ENCODE results near the gene BAIAP2L1. TPM values are rescaled to one million over a fixed set of nuclear protein-coding genes. Genes with fewer than 3 reads are reported as not detected.

The BAIAP2L1 gene
- total RNA-seq, 8 experiments from 2014 or later, result 0.66 to 2.5 (median 1.4) TPM

DNA sequence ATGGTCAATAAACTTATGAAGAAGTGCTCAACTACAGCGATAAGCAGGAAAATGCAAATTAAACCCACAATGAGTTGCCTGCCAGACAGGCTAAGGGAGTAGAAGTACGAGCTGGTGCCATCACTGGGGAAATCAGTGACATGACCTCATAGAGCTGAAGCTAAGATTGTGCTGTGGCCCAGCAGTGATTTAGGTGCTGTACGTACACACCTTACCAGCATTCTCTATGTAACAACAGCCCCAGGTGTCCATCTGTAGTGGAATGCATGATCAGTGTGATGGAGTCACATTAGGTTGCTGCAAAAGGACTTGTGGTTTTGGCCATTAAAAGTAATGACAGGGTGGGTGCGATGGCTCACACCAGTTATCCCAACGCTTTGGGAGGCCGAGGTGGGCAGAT, 143.2 kb downstream of the BAIAP2L1 start:
- in situ Hi-C loops (cut with MboI; ENCODE audit: low pct_unique_long_range_greater_than_20kb in 2 of 9, low sequenced_read_pairs in 9 of 9, unreplicated experiment in 9 of 9), result no loop called here
- Histone ChIP-seq H3K4me3 (no peak overlapping the region), H3K27ac (no peak overlapping the region), H3K4me1 (replicated peaks in 1 of 2) (peaks cover 7 to 8% of the 10 kb centered on the region in 2 donors)
- 64 to 100% (median 85%) methylated on average over 1 to 6 of the region's 6 CpGs; no CpG with 5 or more reads in 2 of the 10 experiments for WGBS, 10 experiments
- ATAC-seq (replicated peaks in 6 of 8), result no peak

DNA sequence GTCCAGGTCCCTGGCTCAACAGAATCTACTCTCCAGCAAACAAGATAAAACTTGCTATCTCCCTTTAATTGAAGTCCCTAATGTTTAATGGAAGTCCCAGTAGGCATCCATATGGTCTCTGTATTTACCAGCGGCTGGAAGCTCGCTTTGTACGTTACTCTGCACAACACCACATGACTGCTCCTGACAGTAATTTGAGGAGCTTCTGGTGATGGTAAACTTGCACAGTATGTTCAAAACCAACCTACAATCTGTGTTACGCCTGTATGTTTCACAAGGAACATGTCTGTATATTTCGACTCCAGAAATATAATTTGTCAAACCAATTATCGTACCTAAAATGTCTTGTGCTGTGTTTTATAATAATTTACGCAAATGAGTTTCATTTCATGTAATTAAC, 144.5 kb downstream of the BAIAP2L1 start:
- ATAC-seq (replicated peaks in 6 of 8), result no peak
- Histone ChIP-seq H3K27ac (no peak overlapping the region), H3K4me3 (no peak overlapping the region), H3K4me1 (replicated peaks in 1 of 2) (peaks cover 7 to 8% of the 10 kb centered on the region in 2 donors)
- 86 to 100% (median 94%) methylated on average over 2 to 7 of the region's 7 CpGs; no CpG with 5 or more reads in 1 of the 10 experiments for WGBS, 10 experiments
- in situ Hi-C loops (cut with MboI; ENCODE audit: low pct_unique_long_range_greater_than_20kb in 2 of 9, low sequenced_read_pairs in 9 of 9, unreplicated experiment in 9 of 9), result no loop called here

DNA sequence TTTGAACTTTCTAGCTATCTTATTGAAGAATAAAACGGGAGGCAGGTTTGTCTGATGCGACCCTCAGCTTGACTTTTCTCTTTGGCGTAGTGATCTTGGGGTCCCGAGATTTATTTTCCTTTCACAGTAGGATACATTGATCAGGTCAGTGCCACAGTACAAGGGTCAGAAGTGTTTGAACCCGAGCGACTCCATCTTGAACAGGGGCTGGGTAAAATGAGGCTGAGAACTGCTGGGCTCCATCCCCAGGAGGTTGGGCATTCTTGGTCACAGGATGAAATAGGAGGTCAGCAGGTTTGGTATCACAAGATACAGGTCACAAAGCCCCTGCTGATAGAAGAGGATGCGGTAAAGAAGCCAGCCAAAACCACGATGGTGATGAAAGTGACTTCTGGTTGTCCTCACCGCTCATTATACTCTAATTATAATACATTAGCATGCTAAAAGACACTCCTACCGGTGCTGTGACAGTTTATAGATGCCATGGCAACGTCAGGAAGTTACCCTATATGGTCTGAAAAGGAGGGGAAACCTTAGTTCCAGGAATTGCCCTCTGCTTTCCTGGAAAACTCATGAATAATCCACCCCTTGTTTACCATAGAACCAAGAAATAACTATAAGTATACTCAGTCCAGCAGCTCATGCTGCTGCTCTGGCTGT, 145.8 kb downstream of the BAIAP2L1 start:
- H3K4me3 ChIP-seq, result no peak overlapping the region
- WGBS, 10 experiments, result 47 to 93% (median 73%) methylated on average over 2 to 8 of the region's 11 CpGs
- peak in 2 of 8 experiments; percentile 6 to 16 for ATAC-seq (replicated peaks in 6 of 8)
- peaks cover 14 to 15% of the 10 kb centered on the region in 2 donors for H3K4me1 ChIP-seq (replicated peaks in 1 of 2)
- no peak overlapping the region for H3K27ac ChIP-seq
- in situ Hi-C loops (cut with MboI; ENCODE audit: low pct_unique_long_range_greater_than_20kb in 2 of 9, low sequenced_read_pairs in 9 of 9, unreplicated experiment in 9 of 9), result no loop called here

DNA sequence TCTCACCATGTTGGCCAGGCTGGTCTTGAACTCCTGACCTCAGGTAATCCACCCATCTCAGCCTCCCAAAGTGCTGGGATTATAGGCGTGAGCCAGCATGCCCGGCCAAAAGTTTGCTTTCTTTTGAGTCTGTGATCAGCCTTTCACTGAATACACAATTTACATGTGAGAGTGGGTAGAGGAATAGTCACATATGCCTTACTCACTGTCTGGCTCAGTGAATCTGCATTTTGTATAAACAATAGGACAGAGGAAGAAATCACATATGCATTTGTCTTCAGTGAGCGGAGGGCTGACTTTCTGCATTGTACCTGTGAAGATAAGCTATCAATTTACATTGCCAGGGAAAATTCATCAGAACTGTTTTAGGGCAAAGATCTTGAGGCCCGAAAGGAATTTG, 146.4 kb downstream of the BAIAP2L1 start:
- peak in 2 of 8 experiments; percentile 10 to 15 for ATAC-seq (replicated peaks in 6 of 8)
- H3K4me1 ChIP-seq (replicated peaks in 1 of 2), result peaks cover 14 to 15% of the 10 kb centered on the region in 2 donors
- in situ Hi-C loops (cut with MboI; ENCODE audit: low pct_unique_long_range_greater_than_20kb in 2 of 9, low sequenced_read_pairs in 9 of 9, unreplicated experiment in 9 of 9), result no loop called here
- no peak overlapping the region for H3K27ac ChIP-seq
- no peak overlapping the region for H3K4me3 ChIP-seq
- WGBS, 10 experiments, result 43 to 100% (median 70%) methylated on average over 1 to 3 of the region's 4 CpGs; no CpG with 5 or more reads in 1 of the 10 experiments

DNA sequence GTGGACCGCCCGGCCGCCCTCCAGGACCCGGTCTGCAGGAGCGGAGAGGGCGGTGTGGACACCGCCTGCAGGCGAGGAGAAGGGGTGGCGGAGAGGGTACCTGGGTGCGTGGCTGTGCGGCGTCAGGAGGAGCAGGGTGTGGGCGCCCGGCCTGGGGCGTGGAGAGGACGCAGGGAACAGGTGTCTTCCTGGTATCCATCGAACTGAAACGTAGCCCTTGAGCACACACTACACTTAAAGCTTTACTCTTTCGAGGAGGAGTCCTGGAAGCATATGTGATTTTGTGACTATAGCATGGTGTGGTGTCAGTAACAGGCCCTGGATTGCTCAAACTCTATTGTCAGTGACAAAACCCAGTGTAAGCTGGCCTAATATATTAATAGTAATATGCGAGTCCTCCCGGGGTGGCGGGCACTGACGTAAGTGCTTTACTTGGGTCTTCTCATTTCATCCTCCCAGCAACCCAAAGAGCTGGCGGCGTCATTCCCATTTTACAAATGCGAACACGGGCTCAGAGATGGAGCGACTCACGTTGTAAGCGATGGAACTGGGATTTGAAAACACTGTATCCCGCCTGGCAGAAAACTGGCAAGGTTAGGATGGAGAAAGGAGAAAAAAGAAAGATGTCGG, 148.3 kb downstream of the BAIAP2L1 start:
- Histone ChIP-seq H3K27ac (no peak overlapping the region), H3K4me1 (replicated peaks in 1 of 2) (peaks cover 14 to 15% of the 10 kb centered on the region in 2 donors), H3K4me3 (peak overlapping the region; percentile 78 to 93 (median 80))
- 0 to 50% (median 20%) methylated on average over 1 to 17 of the region's 32 CpGs for WGBS, 10 experiments
- in situ Hi-C loops (cut with MboI; ENCODE audit: low pct_unique_long_range_greater_than_20kb in 2 of 9, low sequenced_read_pairs in 9 of 9, unreplicated experiment in 9 of 9), result no loop called here
- ATAC-seq (replicated peaks in 6 of 8), result peak in 4 of 8 experiments; percentile 0 to 51 (median 16)

DNA sequence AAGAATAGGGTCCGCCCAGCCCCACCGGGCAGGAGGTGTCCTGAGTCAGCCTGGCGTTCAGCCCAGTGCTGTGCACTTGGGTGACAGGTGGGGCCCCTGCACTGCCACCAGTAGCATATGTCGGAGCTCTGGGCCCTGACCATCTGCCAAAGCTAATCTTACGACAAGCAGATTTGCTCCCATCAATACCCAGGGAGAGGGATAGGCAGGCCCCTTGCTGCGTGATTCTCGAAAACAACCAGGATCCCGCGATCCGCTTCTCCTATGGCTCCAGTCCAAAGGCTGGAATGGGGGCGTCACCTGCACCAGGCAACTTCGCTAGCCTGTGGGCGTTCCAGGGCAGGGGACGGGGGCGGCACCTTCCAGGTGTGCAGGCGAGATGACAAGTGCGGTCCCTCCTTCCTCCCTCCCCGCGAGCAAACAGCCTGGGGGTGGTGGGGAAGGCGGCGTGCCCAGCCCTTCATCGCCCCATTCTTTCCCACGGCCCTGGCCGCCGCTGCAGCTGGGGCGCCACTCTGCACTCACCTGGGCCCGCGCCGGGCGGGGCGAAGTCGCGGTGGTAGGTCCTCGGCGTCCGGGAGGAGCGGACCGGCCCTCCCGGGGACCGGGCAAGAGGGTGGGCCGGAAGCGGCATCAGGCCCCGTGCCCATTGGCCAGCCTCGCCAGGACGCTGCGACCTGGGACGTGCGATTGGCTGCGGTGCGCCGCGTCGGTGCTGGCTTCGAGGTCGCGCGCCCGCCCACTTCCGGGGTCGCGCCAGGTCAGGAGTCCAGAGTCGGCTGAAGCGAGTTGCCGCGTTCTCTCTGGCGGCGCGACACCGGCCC, 149.1 kb downstream of the BAIAP2L1 start, which contains the start of gene TECPR1:
Gene TECPR1, minus strand, starts transcription at position 632 of the 824 bp plus-strand sequence. CDS start 6,086 bp downstream, outside the sequence.
- Histone ChIP-seq H3K4me1 (replicated peaks in 1 of 2) (peaks cover 14 to 15% of the 10 kb centered on the region in 2 donors), H3K27ac (peak within 1 kb of the TSS; percentile 11 to 24), H3K4me3 (peak within 1 kb of the TSS; percentile 78 to 93 (median 80))
- WGBS, 10 experiments, result 0 to 5% (median 0%) methylated on average over 1 to 15 of the region's 69 CpGs; no CpG with 5 or more reads in 4 of the 10 experiments
- peak; percentile 95 to 100 (median 99) for ATAC-seq (replicated peaks in 6 of 8)
- in situ Hi-C loops (cut with MboI; ENCODE audit: low pct_unique_long_range_greater_than_20kb in 2 of 9, low sequenced_read_pairs in 9 of 9, unreplicated experiment in 9 of 9), result no loop called here

DNA sequence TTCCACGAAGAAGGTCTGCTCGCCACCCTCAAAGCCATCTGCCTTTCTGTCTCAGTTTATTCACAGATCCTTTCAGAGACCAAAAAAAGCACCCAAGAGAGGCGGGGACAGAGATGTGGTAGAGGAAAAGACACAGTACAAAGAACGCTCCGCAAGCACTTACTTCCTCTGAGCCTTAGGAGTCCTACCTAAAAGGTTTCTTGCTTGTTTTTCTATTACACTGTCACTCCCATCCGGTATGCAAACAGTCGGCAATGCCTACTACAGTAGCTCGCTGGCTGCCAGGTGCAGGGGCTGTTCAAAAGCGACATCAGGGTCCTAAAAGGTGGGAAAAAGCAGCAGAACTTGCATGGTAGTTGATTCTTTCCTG, 149.7 kb downstream of the BAIAP2L1 start:
- Histone ChIP-seq H3K27ac (no peak overlapping the region), H3K4me1 (replicated peaks in 1 of 2) (peaks cover 14 to 15% of the 10 kb centered on the region in 2 donors), H3K4me3 (peak overlapping the region; percentile 78 to 93 (median 80))
- ATAC-seq (replicated peaks in 6 of 8), result no peak
- in situ Hi-C loops (cut with MboI; ENCODE audit: low pct_unique_long_range_greater_than_20kb in 2 of 9, low sequenced_read_pairs in 9 of 9, unreplicated experiment in 9 of 9), result no loop called here
- WGBS, 10 experiments, result 2 to 80% (median 35%) methylated on average over 1 to 8 of the region's 9 CpGs; no CpG with 5 or more reads in 3 of the 10 experiments

DNA sequence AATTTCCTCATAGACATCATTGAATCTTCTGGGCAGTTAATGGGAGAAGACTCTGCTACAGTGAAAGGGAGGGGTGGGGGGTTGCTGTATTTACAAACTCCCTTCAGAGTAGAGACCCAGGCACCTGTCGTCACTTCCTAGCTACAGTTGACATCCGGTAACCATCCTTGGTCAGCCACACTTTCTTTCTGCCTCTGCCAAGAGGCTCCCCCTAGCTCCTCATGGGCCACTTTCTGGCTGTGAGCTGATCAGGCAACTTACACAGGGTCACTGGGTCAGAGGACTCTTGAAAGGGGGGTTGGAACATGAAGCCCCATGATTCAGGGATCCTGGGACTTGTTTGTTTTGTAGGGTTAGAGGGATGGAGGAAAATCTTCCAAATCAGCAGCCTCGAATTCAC, 150.1 kb downstream of the BAIAP2L1 start:
- Histone ChIP-seq H3K4me1 (replicated peaks in 1 of 2) (peaks cover 14 to 15% of the 10 kb centered on the region in 2 donors), H3K4me3 (peak overlapping the region in 4 of 5 donors; percentile 78 to 93 (median 80)), H3K27ac (no peak overlapping the region)
- WGBS, 10 experiments, result 0 to 90% (median 49%) methylated on average over 1 to 2 of the region's 3 CpGs; no CpG with 5 or more reads in 4 of the 10 experiments
- in situ Hi-C loops (cut with MboI; ENCODE audit: low pct_unique_long_range_greater_than_20kb in 2 of 9, low sequenced_read_pairs in 9 of 9, unreplicated experiment in 9 of 9), result no loop called here
- no peak for ATAC-seq (replicated peaks in 6 of 8)

DNA sequence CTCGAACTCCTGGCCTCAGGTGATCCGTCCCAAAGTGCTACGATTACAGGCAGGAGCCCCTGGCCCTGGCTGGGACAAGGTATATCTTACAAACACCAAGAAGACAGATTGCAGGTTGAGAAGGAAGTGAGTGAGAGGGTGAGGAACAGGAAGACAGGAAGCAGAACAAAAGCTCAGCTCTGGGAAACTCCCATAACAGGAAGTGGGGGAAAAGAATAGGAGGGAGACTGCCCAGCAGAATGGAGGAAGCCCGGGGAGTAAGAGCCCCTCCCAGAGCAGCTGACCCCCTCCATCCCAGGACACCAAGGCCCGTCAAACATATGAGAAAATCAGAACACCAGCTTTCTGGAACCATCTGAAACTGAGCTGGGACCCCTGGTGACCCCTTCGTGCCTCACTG, 151.8 kb downstream of the BAIAP2L1 start:
- no peak overlapping the region for H3K4me3 ChIP-seq
- in situ Hi-C loops (cut with MboI; ENCODE audit: low pct_unique_long_range_greater_than_20kb in 2 of 9, low sequenced_read_pairs in 9 of 9, unreplicated experiment in 9 of 9), result no loop called here

DNA sequence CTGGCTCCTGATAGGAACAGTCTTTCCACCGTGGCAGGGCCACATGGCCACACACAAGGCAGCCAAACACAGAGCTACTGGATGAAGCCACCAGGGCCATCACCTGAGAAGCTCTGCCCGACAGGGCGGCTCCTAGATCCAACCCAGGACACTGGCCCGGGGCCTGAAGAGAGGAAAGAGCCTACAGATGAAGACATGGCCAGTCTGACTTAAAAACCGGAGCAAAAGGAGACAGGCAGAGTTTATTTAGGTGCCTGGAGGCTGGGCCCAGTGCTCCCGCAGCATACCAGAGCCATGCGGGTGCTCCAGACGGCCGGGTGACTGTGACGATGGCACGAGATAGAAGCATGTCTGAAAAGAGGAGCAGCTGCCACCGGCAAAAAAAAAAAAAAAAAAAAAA, 152.7 kb downstream of the BAIAP2L1 start:
- H3K4me1 ChIP-seq (replicated peaks in 1 of 2), result peaks cover 10 to 11% of the 10 kb centered on the region in 2 donors
- no peak for ATAC-seq (replicated peaks in 6 of 8)
- no peak overlapping the region for H3K27ac ChIP-seq
- no peak overlapping the region for H3K4me3 ChIP-seq
- 67 to 100% (median 100%) methylated on average over 1 to 5 of the region's 12 CpGs; no CpG with 5 or more reads in 4 of the 10 experiments for WGBS, 10 experiments
- in situ Hi-C loops (cut with MboI; ENCODE audit: low pct_unique_long_range_greater_than_20kb in 2 of 9, low sequenced_read_pairs in 9 of 9, unreplicated experiment in 9 of 9), result no loop called here

More for the DNA sequence above, 151.8 kb downstream of the BAIAP2L1 start:
- no peak overlapping the region for H3K27ac ChIP-seq
- ATAC-seq (replicated peaks in 6 of 8), result no peak
- peaks cover 14 to 15% of the 10 kb centered on the region in 2 donors for H3K4me1 ChIP-seq (replicated peaks in 1 of 2)
- 73 to 100% (median 83%) methylated on average over 1 to 5 of the region's 6 CpGs; no CpG with 5 or more reads in 1 of the 10 experiments for WGBS, 10 experiments

DNA sequence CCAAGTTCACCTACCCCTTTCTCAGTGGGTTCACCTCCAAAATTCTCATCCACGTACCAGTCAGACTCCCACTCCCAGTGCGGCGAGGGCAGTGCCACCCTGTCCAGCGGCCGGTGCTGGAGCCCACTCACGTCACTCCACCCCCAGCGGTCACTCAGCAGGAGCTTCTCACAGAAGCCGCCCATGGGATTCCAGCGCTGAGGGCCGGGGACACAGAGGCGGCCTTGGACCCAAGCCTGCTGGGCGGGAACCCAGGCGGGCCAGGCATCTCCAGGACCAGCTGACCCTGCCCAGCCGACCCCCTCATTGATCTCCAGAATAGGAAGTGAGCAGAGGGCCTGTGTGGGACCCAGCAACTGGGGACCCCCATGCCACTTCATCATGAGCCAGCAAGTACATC, 156.0 kb downstream of the BAIAP2L1 start:
- H3K4me1 ChIP-seq (replicated peaks in 1 of 2), result no peaks in the 10 kb centered on the region
- H3K4me3 ChIP-seq, result no peak overlapping the region
- in situ Hi-C loops (cut with MboI; ENCODE audit: low pct_unique_long_range_greater_than_20kb in 2 of 9, low sequenced_read_pairs in 9 of 9, unreplicated experiment in 9 of 9), result no loop called here
- ATAC-seq (replicated peaks in 6 of 8), result no peak
- WGBS, 10 experiments, result 97% methylated on average over 6 of the region's 14 CpGs; no CpG with 5 or more reads in 9 of the 10 experiments
- H3K27ac ChIP-seq, result no peak overlapping the region

DNA sequence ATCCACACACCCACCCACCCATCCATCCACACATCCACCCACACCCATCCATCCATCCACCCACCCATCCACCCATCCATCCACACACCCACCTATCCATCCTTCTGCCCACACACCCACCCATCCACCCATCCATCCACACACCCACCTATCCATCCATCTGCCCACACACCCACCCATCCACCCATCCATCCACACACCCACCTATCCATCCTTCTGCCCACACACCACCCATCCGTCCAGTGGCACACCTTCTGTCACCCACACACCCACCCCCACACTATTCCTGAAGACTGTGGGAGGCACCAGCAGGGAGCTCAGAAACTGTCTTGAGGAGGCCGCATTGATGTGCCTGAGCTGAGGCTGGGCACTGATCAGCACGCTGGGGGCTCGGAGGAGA, 158.0 kb downstream of the BAIAP2L1 start:
- no peaks in the 10 kb centered on the region for H3K4me1 ChIP-seq (replicated peaks in 1 of 2)
- in situ Hi-C loops (cut with MboI; ENCODE audit: low pct_unique_long_range_greater_than_20kb in 2 of 9, low sequenced_read_pairs in 9 of 9, unreplicated experiment in 9 of 9), result no loop called here
- no CpG with 5 or more reads among the region's 4 CpGs for WGBS, 10 experiments
- ATAC-seq (replicated peaks in 6 of 8), result no peak
- H3K27ac ChIP-seq, result no peak overlapping the region
- H3K4me3 ChIP-seq, result no peak overlapping the region

DNA sequence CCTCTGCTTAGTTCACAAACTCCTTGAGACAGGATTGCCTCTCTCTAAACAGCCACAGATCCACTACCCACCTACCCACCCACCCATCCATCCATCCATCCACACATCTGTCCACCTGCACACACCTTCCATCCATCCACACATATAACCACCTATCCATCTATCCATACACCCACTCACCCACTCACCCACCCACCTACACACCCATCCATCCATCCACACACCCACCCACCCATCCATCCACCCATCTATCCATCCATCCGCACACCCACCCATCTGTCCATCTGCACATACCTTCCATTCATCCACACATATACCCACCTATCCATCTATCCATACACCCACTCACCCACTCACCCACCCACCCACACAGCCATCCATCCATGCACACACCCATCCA, 158.5 kb downstream of the BAIAP2L1 start:
- Histone ChIP-seq H3K4me1 (replicated peaks in 1 of 2) (no peaks in the 10 kb centered on the region), H3K27ac (no peak overlapping the region), H3K4me3 (no peak overlapping the region)
- WGBS, 10 experiments, result no CpG with 5 or more reads among the region's 1 CpG
- in situ Hi-C loops (cut with MboI; ENCODE audit: low pct_unique_long_range_greater_than_20kb in 2 of 9, low sequenced_read_pairs in 9 of 9, unreplicated experiment in 9 of 9), result no loop called here
- no peak for ATAC-seq (replicated peaks in 6 of 8)
